ENCODE measurements around the gene ZHX3.

GRCh38 chr20:41359541-41360011, 42.0 kb upstream of the ZHX3 start:
- TF ChIP-seq EZH2 (IDR thresholded peaks at IDR 0.05; ENCODE audit: borderline replicate concordance, insufficient read depth, low read depth, low read length, poor library complexity, severe bottlenecking) = no peak
- TF ChIP-seq, protein P1, sequence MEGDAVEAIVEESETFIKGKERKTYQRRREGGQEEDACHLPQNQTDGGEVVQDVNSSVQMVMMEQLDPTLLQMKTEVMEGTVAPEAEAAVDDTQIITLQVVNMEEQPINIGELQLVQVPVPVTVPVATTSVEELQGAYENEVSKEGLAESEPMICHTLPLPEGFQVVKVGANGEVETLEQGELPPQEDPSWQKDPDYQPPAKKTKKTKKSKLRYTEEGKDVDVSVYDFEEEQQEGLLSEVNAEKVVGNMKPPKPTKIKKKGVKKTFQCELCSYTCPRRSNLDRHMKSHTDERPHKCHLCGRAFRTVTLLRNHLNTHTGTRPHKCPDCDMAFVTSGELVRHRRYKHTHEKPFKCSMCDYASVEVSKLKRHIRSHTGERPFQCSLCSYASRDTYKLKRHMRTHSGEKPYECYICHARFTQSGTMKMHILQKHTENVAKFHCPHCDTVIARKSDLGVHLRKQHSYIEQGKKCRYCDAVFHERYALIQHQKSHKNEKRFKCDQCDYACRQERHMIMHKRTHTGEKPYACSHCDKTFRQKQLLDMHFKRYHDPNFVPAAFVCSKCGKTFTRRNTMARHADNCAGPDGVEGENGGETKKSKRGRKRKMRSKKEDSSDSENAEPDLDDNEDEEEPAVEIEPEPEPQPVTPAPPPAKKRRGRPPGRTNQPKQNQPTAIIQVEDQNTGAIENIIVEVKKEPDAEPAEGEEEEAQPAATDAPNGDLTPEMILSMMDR (IDR thresholded peaks at IDR 0.05) = no peak

All from B cell (primary cell).